HepG2 (cell line): ENCODE results near the gene ADARB2. TPM values are rescaled to one million over a fixed set of nuclear protein-coding genes. Genes with fewer than 3 reads are reported as not detected.

Experiments used
- ATAC-seq: fragments of 200-7000 bp; cut with Tn5 transposase; 3 replicates; pipeline ENCODE4 v1.9.1; 2020; ENCODE audit warnings: mild to moderate bottlenecking, moderate library complexity
- BruUV-seq: library from RNA; stranded (reverse); fragments of 400-500 nt; replicated peaks from 2 replicates; lab custom pipeline; 2021; lab: Mats Ljungman, UMichigan
- CTCF ChIA-PET: fragments of 300-600 bp; formaldehyde crosslinking; extraction: SDS; loops from one replicate; lab custom pipeline; 2021; ENCODE audit warnings: low total read pairs, inconsistent platforms, low intra/inter-chr PET ratio; lab: Yijun Ruan, JAX
- POLR2A ChIA-PET: fragments of 350-600 bp; sonication (Branson Sonifier 250); formaldehyde crosslinking; loops from one replicate; lab custom pipeline; 2020; ENCODE audit warnings: antibody characterized with exemption, inconsistent platforms; lab: Yijun Ruan, JAX
- DNase-seq: peaks from one replicate; pipeline ENCODE4 v3.0.0-alpha.2; 2015; ENCODE audit warnings: low spot score
- FAIRE-seq: peaks from 3 replicates; lab custom pipeline; 2011; peaks lifted over from hg19 to GRCh38; lab: Jason Lieb, UNC
- H2AFZ ChIP-seq: one replicate; pipeline ENCODE4 v1.6.1; 2011; ENCODE audit warnings: low read length, inconsistent platforms
- H3K27ac ChIP-seq: fragments of 300-600 bp; 3 replicates; pipeline ENCODE4 v1.8.0; 2011; ENCODE audit warnings: mixed run types, mild to moderate bottlenecking, mixed read lengths, low read length, inconsistent platforms; ENCODE audit not compliant: insufficient read depth; ENCODE audit errors: extremely low read length
- H3K27me3 ChIP-seq, 2 experiments: fragments of 200-600 bp in 1 of 2; 2 replicates in 1 of 2; 3 replicates in 1 of 2; pipeline versions ENCODE4 v1.6.0 to v1.8.0; 2011; ENCODE audit warnings: low read length in 2 of 2, mild to moderate bottlenecking in 2 of 2, moderate library complexity in 2 of 2, inconsistent platforms in 1 of 2; ENCODE audit not compliant: insufficient read depth in 2 of 2, control insufficient read depth in 1 of 2
- H3K36me3 ChIP-seq, 2 experiments: fragments of 200-600 bp in 1 of 2; replicated peaks in 1 of 2; 2 replicates in 1 of 2; 3 replicates in 1 of 2; pipeline versions ENCODE4 v1.5.1 to v1.8.0; 2011; ENCODE audit warnings: low read length in 2 of 2, inconsistent platforms in 1 of 2; ENCODE audit not compliant: insufficient read depth in 2 of 2, control insufficient read depth in 1 of 2
- H3K4me1 ChIP-seq: 2 replicates; pipeline ENCODE4 v1.5.1; 2012; ENCODE audit warnings: low read length, inconsistent platforms; ENCODE audit not compliant: insufficient read depth
- H3K4me2 ChIP-seq: 2 replicates; pipeline ENCODE4 v1.6.0; 2011; ENCODE audit warnings: low read depth, low read length, inconsistent platforms
- H3K4me3 ChIP-seq, 3 experiments: fragments of 200-600 bp in 1 of 3; sonication (generic), shearing (Covaris generic) in 1 of 3; replicated peaks in 1 of 3; 2 replicates each; pipeline ENCODE4 v1.5.1; 2011 to 2016; ENCODE audit warnings: low read length in 3 of 3, inconsistent platforms in 2 of 3, low read depth in 2 of 3, mild to moderate bottlenecking in 2 of 3, control low read depth in 1 of 3, mixed read lengths in 1 of 3; ENCODE audit not compliant: insufficient read depth in 1 of 3
- H3K79me2 ChIP-seq: one replicate; pipeline ENCODE4 v1.6.1; 2011; ENCODE audit warnings: low read length, inconsistent platforms; ENCODE audit not compliant: insufficient read depth
- H3K9ac ChIP-seq: 2 replicates; pipeline ENCODE4 v1.6.0; 2011; ENCODE audit warnings: mild to moderate bottlenecking, low read depth, low read length, inconsistent platforms; ENCODE audit not compliant: insufficient read depth
- H3K9me3 ChIP-seq: 2 replicates; pipeline ENCODE4 v1.5.1; 2012; ENCODE audit warnings: mild to moderate bottlenecking, low read length
- H4K20me1 ChIP-seq: 2 replicates; pipeline ENCODE4 v1.6.0; 2011; ENCODE audit warnings: inconsistent platforms, mild to moderate bottlenecking, low read length, moderate library complexity; ENCODE audit not compliant: insufficient read depth
- ETV5 ChIP-seq: IDR thresholded peaks from 2 replicates; pipeline ENCODE4 v1.6.1; 2018; ENCODE audit warnings: missing biosample characterization, missing genetic modification reagents, inconsistent platforms, borderline replicate concordance
- GTF3A ChIP-seq: sonication (generic); formaldehyde crosslinking; conservative IDR thresholded peaks from 2 replicates; pipeline ENCODE4 v1.4.0; 2020; ENCODE audit warnings: mild to moderate bottlenecking, missing genetic modification reagents
- MEIS2 ChIP-seq: sonication (generic); formaldehyde crosslinking; IDR thresholded peaks from 2 replicates; pipeline ENCODE4 v1.9.0; 2021; ENCODE audit warnings: mild to moderate bottlenecking, missing genetic modification reagents
- MIER3 ChIP-seq: IDR thresholded peaks from 2 replicates; pipeline ENCODE4 v1.6.1; 2016; ENCODE audit warnings: missing compliant biosample characterization, borderline replicate concordance
- SAP130 ChIP-seq: IDR thresholded peaks from 2 replicates; pipeline ENCODE4 v1.6.1; 2016; ENCODE audit warnings: low read depth
- whole genome bisulfite sequencing: methylation state at CpG from one replicate; pipeline ENCODE4 v1.1.6; 2017; ENCODE audit warnings: low lambda C conversion rate; 5-methylcytosine and 5-hydroxymethylcytosine counted together
- in situ Hi-C: cut with HindIII; loops from 2 replicates; pipeline ENCODE4 v1.10.0; 2017; ENCODE audit warnings: low pct_unique_long_range_greater_than_20kb; ENCODE audit not compliant: extremely low pct_ligation_motif_present
- intact Hi-C: fragments of 100-400 bp; cut with micrococcal nuclease; formaldehyde crosslinking; loops from one replicate; pipeline ENCODE4 v1.10.0; 2022; ENCODE audit not compliant: unreplicated experiment
- polyA plus RNA-seq, 8 experiments: library from polyadenylated mRNA; depleted of rRNA in 3 of 8; stranded (reverse) in 7 of 8; unstranded in 1 of 8; fragments of >200 nt; fragmentation: Illumina TruSeq in 4 of 8; extraction: Trizol in 4 of 8; gene quantifications; 2 replicates each; pipeline versions ENCODE4 v1.2.1 to v1.2.3, GENCODE V29; 2011 to 2016; ENCODE audit warnings: low read depth in 4 of 8, missing spikeins in 1 of 8, mixed read lengths in 1 of 8; ENCODE audit not compliant: insufficient read depth in 1 of 8
- total RNA-seq, 5 experiments: library from RNA; depleted of rRNA; stranded (reverse); fragments of >200 nt; fragmentation: Illumina TruSeq; extraction: Trizol; gene quantifications; 2 replicates each; pipeline ENCODE4 v1.2.3, GENCODE V29; 2016; ENCODE audit warnings: low read depth in 1 of 5
- TF ChIP-seq, protein P1 (sequence below): sonication (generic); formaldehyde crosslinking; IDR thresholded peaks from one replicate; pipeline ENCODE4 v1.5.1; 2020; ENCODE audit warnings: mild to moderate bottlenecking, missing genetic modification reagents; ENCODE audit errors: not compliant biosample characterization

ADARB2 gene
- total and polyA plus RNA-seq, 2 of the 13 experiments (the other 11 are each of a cell fraction or from before 2014, with no cell fraction given), result not detected

DNA sequence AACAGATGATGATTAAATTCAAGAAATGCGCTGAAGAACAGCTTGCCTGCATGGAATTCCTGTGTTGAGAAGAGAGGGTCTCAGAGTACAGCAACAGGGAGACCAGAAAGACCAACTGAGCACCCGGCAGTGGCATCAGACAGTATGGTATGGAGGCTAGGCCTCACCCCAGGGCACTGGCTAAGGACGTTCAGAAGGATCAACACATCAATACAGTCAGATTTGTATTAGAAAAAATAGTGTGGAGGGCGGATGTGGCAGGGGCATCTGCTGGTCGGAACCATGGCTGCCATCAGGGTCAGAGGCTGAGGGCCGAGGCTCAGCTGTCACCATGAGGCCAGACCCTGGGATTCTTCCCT, 142.1 kb downstream of the ADARB2 start:
- Histone ChIP-seq H3K79me2 (no peaks in the 10 kb centered on the region), H3K9me3 (no peaks in the 10 kb centered on the region), H4K20me1 (no peaks in the 10 kb centered on the region), H3K4me3 (no peak overlapping the region), H3K4me1 (no peaks in the 10 kb centered on the region), H2AFZ (no peak overlapping the region), H3K36me3 (no peaks in the 10 kb centered on the region), H3K9ac (no peak overlapping the region), H3K4me2 (no peak overlapping the region), H3K27ac (no peak overlapping the region), H3K27me3 (peaks cover 5 to 19% of the 10 kb centered on the region in 2 experiments; a peak in 4 of 5 replicates)
- ChIA-PET POLR2A (no interaction called here), CTCF (no interaction called here)
- intact Hi-C loops, result no loop called here
- DNase-seq (no peak), ATAC-seq (no peak), FAIRE-seq (no peak)
- no peak for TF ChIP-seq MIER3 (CRISPR knock-in tag)
- no peak for TF ChIP-seq ETV5
- TF ChIP-seq GTF3A, result no peak
- TF ChIP-seq MEIS2 (CRISPR knock-in tag), result no peak
- TF ChIP-seq SAP130 (CRISPR knock-in tag), result no peak
- TF ChIP-seq, protein P1, sequence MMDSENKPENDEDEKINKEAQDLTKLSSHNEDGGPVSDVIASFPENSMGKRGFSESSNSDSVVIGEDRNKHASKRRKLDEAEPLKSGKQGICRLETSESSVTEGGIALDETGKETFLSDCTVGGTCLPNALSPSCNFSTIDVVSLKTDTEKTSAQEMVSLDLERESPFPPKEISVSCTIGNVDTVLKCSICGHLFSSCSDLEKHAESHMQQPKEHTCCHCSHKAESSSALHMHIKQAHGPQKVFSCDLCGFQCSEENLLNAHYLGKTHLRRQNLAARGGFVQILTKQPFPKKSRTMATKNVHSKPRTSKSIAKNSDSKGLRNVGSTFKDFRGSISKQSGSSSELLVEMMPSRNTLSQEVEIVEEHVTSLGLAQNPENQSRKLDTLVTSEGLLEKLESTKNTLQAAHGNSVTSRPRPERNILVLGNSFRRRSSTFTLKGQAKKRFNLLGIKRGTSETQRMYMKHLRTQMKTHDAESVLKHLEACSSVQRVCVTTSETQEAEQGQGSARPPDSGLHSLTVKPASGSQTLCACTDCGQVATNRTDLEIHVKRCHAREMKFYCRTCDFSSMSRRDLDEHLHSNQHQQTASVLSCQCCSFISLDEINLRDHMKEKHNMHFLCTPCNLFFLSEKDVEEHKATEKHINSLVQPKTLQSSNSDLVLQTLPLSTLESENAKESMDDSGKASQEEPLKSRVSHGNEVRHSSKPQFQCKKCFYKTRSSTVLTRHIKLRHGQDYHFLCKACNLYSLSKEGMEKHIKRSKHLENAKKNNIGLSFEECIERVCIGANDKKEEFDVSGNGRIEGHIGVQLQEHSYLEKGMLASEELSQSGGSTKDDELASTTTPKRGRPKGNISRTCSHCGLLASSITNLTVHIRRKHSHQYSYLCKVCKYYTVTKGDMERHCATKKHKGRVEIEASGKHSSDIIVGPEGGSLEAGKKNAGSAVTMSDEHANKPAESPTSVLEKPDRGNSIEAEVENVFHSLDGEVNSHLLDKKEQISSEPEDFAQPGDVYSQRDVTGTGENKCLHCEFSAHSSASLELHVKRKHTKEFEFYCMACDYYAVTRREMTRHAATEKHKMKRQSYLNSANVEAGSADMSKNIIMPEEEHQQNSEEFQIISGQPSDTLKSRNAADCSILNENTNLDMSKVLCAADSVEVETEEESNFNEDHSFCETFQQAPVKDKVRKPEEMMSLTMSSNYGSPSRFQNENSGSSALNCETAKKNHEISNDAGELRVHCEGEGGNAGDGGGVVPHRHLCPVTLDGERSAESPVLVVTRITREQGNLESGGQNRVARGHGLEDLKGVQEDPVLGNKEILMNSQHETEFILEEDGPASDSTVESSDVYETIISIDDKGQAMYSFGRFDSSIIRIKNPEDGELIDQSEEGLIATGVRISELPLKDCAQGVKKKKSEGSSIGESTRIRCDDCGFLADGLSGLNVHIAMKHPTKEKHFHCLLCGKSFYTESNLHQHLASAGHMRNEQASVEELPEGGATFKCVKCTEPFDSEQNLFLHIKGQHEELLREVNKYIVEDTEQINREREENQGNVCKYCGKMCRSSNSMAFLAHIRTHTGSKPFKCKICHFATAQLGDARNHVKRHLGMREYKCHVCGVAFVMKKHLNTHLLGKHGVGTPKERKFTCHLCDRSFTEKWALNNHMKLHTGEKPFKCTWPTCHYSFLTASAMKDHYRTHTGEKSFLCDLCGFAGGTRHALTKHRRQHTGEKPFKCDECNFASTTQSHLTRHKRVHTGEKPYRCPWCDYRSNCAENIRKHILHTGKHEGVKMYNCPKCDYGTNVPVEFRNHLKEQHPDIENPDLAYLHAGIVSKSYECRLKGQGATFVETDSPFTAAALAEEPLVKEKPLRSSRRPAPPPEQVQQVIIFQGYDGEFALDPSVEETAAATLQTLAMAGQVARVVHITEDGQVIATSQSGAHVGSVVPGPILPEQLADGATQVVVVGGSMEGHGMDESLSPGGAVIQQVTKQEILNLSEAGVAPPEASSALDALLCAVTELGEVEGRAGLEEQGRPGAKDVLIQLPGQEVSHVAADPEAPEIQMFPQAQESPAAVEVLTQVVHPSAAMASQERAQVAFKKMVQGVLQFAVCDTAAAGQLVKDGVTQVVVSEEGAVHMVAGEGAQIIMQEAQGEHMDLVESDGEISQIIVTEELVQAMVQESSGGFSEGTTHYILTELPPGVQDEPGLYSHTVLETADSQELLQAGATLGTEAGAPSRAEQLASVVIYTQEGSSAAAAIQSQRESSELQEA, result no peak
- in situ Hi-C loops, result no loop called here
- BruUV-seq, result no TSS peak
- WGBS, result 11% methylated on average over 5 of the region's 6 CpGs
